Sigmoid colon (tissue), 7 donors: Measurements from ENCODE around the gene RBM10. TPM values are rescaled to one million over a fixed set of nuclear protein-coding genes. Genes with fewer than 3 reads are reported as not detected.
"Not testable (repeated sequence)": the region's sequence is repeated elsewhere in the genome, so short reads cannot be mapped to it uniquely, and the experiment has no call there.

Source experiments
- DNase-seq: peaks from one replicate; pipeline ENCODE4 v3.0.0-alpha.2; 2019
- H3K27ac ChIP-seq, 4 donors: fragments of 200-600 bp; sonication (generic); one replicate each; pipeline ENCODE4 v1.5.1; 2016 to 2019; ENCODE audit warnings: mild to moderate bottlenecking in 1 of 4
- H3K27me3 ChIP-seq, 3 donors: fragments of 200-600 bp; sonication (generic); one replicate each; pipeline ENCODE4 v1.5.1; 2019; ENCODE audit warnings: mild to moderate bottlenecking in 1 of 3
- H3K36me3 ChIP-seq, 4 donors: fragments of 200-600 bp; sonication (generic); one replicate each; pipeline ENCODE4 v1.5.1; 2016 to 2019
- H3K4me1 ChIP-seq, 4 donors: fragments of 200-600 bp; sonication (generic); one replicate each; pipeline ENCODE4 v1.5.1; 2017 to 2019
- H3K4me3 ChIP-seq, 4 donors: fragments of 200-600 bp; sonication (generic); one replicate each; pipeline ENCODE4 v1.5.1; 2017 to 2019; ENCODE audit warnings: mild to moderate bottlenecking in 2 of 4, moderate library complexity in 1 of 4
- H3K9me3 ChIP-seq, 4 donors: fragments of 200-600 bp in 3 of 4; sonication (generic) in 3 of 4; one replicate each; pipeline versions ENCODE4 v1.5.1 to v1.6.1; 2013 to 2019
- CTCF ChIP-seq, 4 experiments: fragments of 450-650 bp in 3 of 4; fragments of 200-600 bp in 1 of 4; IDR thresholded peaks; one replicate each; pipeline ENCODE4 v1.5.1; 2016 to 2019; ENCODE audit warnings: antibody characterized with exemption in 4 of 4, mild to moderate bottlenecking in 3 of 4, moderate library complexity in 2 of 4
- EP300 ChIP-seq, 4 donors: sonication (generic); formaldehyde crosslinking; IDR thresholded peaks; one replicate each; pipeline ENCODE4 v1.6.1; 2017; ENCODE audit warnings: antibody characterized with exemption in 4 of 4
- POLR2A ChIP-seq, 2 donors: fragments of 450-650 bp; IDR thresholded peaks; one replicate each; pipeline ENCODE4 v1.6.1; 2016; ENCODE audit warnings: antibody characterized with exemption in 2 of 2, mild to moderate bottlenecking in 2 of 2, moderate library complexity in 2 of 2
- POLR2AphosphoS5 ChIP-seq, 4 donors: sonication (generic); formaldehyde crosslinking; IDR thresholded peaks; one replicate each; pipeline ENCODE4 v1.6.1; 2017; ENCODE audit warnings: antibody characterized with exemption in 4 of 4
- WGBS, 2 donors: extraction: QIAGEN DNeasy Blood & Tissue Kit; methylation state at CpG; one replicate each; pipeline ENCODE4 v1.1.7; 2013; 5-methylcytosine and 5-hydroxymethylcytosine counted together
- intact Hi-C: fragments of 100-400 bp; cut with DNase I; formaldehyde crosslinking; loops from one replicate; pipeline ENCODE4 v1.15.1; 2023
- polyA plus RNA-seq, 3 donors: library from polyadenylated mRNA; stranded (reverse); fragments of 200-250 nt; gene quantifications; one replicate each; pipeline ENCODE4 v1.2.3, GENCODE V29; 2013
- total RNA-seq, 4 donors: library from RNA; depleted of rRNA; stranded (reverse); fragments of >200 nt; gene quantifications; one replicate each; pipeline ENCODE4 v1.1.0, GENCODE V29; 2016
- donor health status: healthy with polysubstance abuse.
- donor health status: Bipolar disorder and iron deficiency.
- donor health status: healthy.

RBM10 gene, protein sequence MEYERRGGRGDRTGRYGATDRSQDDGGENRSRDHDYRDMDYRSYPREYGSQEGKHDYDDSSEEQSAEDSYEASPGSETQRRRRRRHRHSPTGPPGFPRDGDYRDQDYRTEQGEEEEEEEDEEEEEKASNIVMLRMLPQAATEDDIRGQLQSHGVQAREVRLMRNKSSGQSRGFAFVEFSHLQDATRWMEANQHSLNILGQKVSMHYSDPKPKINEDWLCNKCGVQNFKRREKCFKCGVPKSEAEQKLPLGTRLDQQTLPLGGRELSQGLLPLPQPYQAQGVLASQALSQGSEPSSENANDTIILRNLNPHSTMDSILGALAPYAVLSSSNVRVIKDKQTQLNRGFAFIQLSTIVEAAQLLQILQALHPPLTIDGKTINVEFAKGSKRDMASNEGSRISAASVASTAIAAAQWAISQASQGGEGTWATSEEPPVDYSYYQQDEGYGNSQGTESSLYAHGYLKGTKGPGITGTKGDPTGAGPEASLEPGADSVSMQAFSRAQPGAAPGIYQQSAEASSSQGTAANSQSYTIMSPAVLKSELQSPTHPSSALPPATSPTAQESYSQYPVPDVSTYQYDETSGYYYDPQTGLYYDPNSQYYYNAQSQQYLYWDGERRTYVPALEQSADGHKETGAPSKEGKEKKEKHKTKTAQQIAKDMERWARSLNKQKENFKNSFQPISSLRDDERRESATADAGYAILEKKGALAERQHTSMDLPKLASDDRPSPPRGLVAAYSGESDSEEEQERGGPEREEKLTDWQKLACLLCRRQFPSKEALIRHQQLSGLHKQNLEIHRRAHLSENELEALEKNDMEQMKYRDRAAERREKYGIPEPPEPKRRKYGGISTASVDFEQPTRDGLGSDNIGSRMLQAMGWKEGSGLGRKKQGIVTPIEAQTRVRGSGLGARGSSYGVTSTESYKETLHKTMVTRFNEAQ
- total RNA-seq, result 10 to 100 TPM; 17.1 to 28.0 (median 22.0) TPM
- 10 to 100 TPM; 15.0 to 44.3 (median 23.8) TPM for polyA plus RNA-seq

DNA sequence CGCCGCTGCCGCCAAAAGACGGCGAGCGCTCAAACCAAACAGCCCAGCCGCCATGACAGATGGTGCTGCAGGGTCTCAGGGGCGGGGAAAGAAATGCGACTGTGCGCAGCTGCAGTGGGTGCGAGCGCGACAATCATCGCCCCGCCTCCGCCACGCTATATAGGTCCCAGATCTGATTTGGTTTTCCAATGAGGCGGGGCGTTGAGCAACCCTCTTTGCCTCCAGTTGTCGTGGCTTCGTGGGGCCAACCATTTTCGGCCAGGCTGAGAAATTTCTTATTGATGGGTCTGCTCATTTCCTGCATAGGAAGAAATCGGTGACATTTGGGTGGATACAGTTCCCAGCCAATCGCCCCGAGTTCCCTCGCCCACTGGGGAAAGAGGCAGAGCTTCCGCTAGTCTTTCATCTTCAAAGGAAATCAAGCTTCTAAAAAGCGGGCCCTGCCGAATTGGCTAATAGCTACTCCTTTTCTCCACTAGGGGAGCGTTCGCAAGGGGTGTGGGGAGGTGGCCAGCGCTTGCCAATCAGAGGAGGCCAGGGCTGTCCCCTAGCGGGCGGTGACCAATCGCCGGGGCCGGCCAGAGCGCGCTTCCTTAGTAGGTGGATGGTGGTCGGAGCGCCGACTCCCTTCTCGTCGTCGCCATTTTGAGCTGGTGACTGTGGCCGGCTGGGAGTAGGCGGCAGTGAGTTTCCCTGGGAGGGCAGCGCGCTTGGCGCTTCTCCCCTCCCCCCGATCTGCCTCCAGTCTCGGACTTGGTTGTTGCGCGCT lies at the start of gene RBM10, which contains the start of gene NDUFB11:
Gene RBM10, plus strand, starts transcription at position 596 of the 769 bp plus-strand sequence. CDS start 2,261 bp downstream, outside the sequence.
Gene NDUFB11, minus strand, starts transcription at position 77 of the 769 bp plus-strand sequence. Its CDS starts 23 bp downstream, at position 54.
- intact Hi-C loops, result loop anchor here (10.0 kb wide), 2 partner anchors 90 to 340 kb away; partner anchors contain the start of genes USP11 and ZNF41
- Histone ChIP-seq H3K4me3 (peak within 1 kb of the TSS; percentile 62 to 69 (median 68)), H3K9me3 (no peaks in the 10 kb centered on the region), H3K27me3 (no peaks in the 10 kb centered on the region), H3K27ac (peak within 1 kb of the TSS; percentile 92 to 96 (median 94)), H3K4me1 (peaks cover 0 to 30% (median 18%) of the 10 kb centered on the region in 4 donors), H3K36me3 (peaks cover 0 to 10% (median 0%) of the 10 kb centered on the region in 4 donors)
- WGBS, 2 donors, result 0% methylated on average over 54 of the region's 54 CpGs
- DNase-seq, result peak; percentile 98
- TF ChIP-seq POLR2AphosphoS5 (IDR thresholded peaks at IDR 0.05) (peak; percentile 85 to 90 (median 88)), CTCF (IDR thresholded peaks at IDR 0.05) (peak; percentile 70 to 93 (median 82)), EP300 (IDR thresholded peaks at IDR 0.05) (no peak), POLR2A (IDR thresholded peaks at IDR 0.05) (peak; percentile 62 to 67)

GRCh38 chrX:47097018-47097417 lies 48.0 kb upstream of the RBM10 start:
- no peak for TF ChIP-seq EP300 (IDR thresholded peaks at IDR 0.05)
- no peak for TF ChIP-seq CTCF (IDR thresholded peaks at IDR 0.05)
- no peak for TF ChIP-seq POLR2A (IDR thresholded peaks at IDR 0.05)
- TF ChIP-seq POLR2AphosphoS5 (IDR thresholded peaks at IDR 0.05), result no peak
- 86 to 90% methylated on average over 4 of the region's 4 CpGs for WGBS, 2 donors
- intact Hi-C loops, result loop anchor here (10.0 kb wide), 1 partner anchor 192 kb away; no protein-coding TSS in a partner anchor

DNA sequence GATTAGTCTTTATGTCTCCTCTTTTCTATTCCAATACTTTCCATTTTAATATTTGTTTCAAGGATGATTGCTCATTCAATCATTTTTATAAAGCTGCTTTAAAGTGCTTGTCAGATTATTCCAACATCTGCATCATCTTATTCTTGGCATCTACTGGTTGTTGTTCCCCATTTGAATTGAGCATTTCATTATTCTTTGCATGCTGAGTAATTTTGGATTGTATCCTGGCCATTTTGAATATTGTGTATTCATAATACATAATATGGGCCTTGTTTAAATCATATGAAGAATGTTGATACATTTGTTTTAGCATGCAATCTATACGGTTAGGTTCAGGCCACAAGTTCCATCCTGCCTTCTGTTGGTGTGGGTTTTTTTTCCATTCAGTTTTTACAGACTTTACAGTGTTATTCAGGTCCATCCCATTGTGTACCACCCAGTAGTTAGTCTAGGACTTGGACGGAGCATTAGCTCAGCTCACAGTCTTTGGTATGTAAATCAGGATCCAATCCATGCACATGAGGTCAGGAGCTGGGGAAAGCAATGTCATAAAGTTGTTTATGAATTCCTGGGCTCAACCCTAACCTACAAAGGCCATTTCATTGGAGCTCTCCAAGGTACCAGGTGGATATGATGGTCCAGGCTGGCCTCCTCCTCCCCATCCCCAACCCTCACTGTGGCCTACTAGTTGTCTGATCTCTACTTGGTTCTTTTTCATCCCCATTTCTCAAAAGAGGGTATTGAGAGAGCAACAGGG lies 46.5 kb upstream of the RBM10 start:
- Histone ChIP-seq H3K4me1 (no peaks in the 10 kb centered on the region), H3K36me3 (peaks cover 0 to 4% (median 0%) of the 10 kb centered on the region in 4 donors), H3K9me3 (no peaks in the 10 kb centered on the region), H3K27me3 (peaks cover 0 to 5% (median 0%) of the 10 kb centered on the region in 3 donors), H3K4me3 (no peak overlapping the region), H3K27ac (no peak overlapping the region)
- intact Hi-C loops, result loop anchor here (10.0 kb wide), 1 partner anchor 194 kb away; no protein-coding TSS in a partner anchor
- no peak for DNase-seq
- WGBS, 2 donors, result 88 to 89% methylated on average over 2 of the region's 2 CpGs
- TF ChIP-seq POLR2A (IDR thresholded peaks at IDR 0.05), result no peak

More at GRCh38 chrX:47097018-47097417, 48.0 kb upstream of the RBM10 start:
- Histone ChIP-seq H3K27ac (no peak overlapping the region), H3K36me3 (peaks cover 0 to 4% (median 0%) of the 10 kb centered on the region in 4 donors), H3K9me3 (no peaks in the 10 kb centered on the region), H3K4me1 (no peaks in the 10 kb centered on the region), H3K27me3 (peaks cover 0 to 2% (median 0%) of the 10 kb centered on the region in 3 donors), H3K4me3 (no peak overlapping the region)
- DNase-seq, result no peak

- no peak overlapping the region for H3K4me3 ChIP-seq
- no peaks in the 10 kb centered on the region for H3K4me1 ChIP-seq
- H3K9me3 ChIP-seq, result no peaks in the 10 kb centered on the region
- H3K36me3 ChIP-seq, result peaks cover 0 to 4% (median 0%) of the 10 kb centered on the region in 4 donors
- TF ChIP-seq CTCF (IDR thresholded peaks at IDR 0.05) (no peak), POLR2A (IDR thresholded peaks at IDR 0.05) (no peak), POLR2AphosphoS5 (IDR thresholded peaks at IDR 0.05) (no peak), EP300 (IDR thresholded peaks at IDR 0.05) (no peak)
- intact Hi-C loops, result no loop called here
- H3K27ac ChIP-seq, result no peak overlapping the region
- no peak for DNase-seq
- H3K27me3 ChIP-seq, result peaks cover 0 to 5% (median 0%) of the 10 kb centered on the region in 3 donors
- WGBS, 2 donors, result 90 to 92% methylated on average over 4 of the region's 4 CpGs
These were observed 43.8 kb upstream of the RBM10 start for GRCh38 chrX:47101206-47101605.

GRCh38 chrX:47110936-47111615 lies 33.9 kb upstream of the RBM10 start:
- H3K9me3 ChIP-seq, DNase-seq, H3K36me3 ChIP-seq, H3K4me1 ChIP-seq, H3K27ac ChIP-seq, intact Hi-C loops, H3K4me3 ChIP-seq, H3K27me3 ChIP-seq: not testable (repeated sequence)
- WGBS, 2 donors, result 98% methylated on average over 34 to 40 of the region's 40 CpGs
